ENCODE data around the gene TLCD2.

DNA sequence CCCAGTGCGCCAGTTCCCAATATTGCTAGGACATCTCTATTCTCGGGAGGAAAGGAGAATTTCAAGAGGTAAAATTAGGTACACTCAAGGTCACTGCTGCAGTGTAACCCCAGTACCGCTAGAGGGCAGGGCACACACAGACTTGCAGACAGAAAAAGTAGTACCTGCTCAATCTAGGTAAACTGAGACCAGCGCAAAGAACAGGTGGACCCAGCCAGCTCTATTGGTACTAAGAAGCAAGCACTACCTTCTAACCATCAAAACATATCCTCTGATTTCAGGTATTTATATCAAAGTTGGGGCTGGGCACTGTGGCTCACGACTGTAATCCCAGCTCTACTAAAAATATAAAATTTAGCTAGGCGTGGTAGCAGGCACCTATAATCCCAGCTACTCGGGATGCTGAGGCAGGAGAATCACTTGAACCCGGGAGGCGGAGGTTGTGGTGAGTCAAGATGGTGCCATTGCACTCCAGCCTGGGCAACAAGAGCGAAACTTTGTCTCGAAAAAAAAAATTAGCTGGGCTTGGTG, 10.7 kb upstream of the TLCD2 start:
- TF ChIP-seq GATA3 (IDR thresholded peaks at IDR 0.05; ENCODE audit: low read depth, low read length) (no peak), GATA2 (IDR thresholded peaks at IDR 0.05; ENCODE audit: low read depth, low read length) (no peak)
